ENCODE measurements around the gene INTS3. TPM values are rescaled to one million over a fixed set of nuclear protein-coding genes. Genes with fewer than 3 reads are reported as not detected.
A peak's percentile ranks its signal among the peaks of the same experiment; 100 is the strongest.

Gene INTS3
- total RNA-seq, 1 experiment from 2014 or later = 44.7 TPM

GRCh38 chr1:153795330-153795837, 67.5 kb downstream of the INTS3 start:
- DNase-seq (ENCODE audit: low spot score) = no peak

- DNase-seq (ENCODE audit: low spot score) = no peak
Observed at GRCh38 chr1:153795934-153796785, 68.3 kb downstream of the INTS3 start.

- DNase-seq (ENCODE audit: low spot score) = peak; percentile 74
Observed at GRCh38 chr1:153796786-153797659, 69.2 kb downstream of the INTS3 start.

GRCh38 chr1:153798468-153798780, 70.6 kb downstream of the INTS3 start:
- no peak for DNase-seq (ENCODE audit: low spot score)

GRCh38 chr1:153799016-153799415, 71.2 kb downstream of the INTS3 start:
- DNase-seq (ENCODE audit: low spot score) = no peak

GRCh38 chr1:153799566-153800465, 72.0 kb downstream of the INTS3 start:
- DNase-seq (ENCODE audit: low spot score) = no peak

- DNase-seq (ENCODE audit: low spot score) = no peak
Observed at GRCh38 chr1:153800516-153800915, 72.7 kb downstream of the INTS3 start.

- no peak for DNase-seq (ENCODE audit: low spot score)
Observed at GRCh38 chr1:153801028-153801625, 73.3 kb downstream of the INTS3 start.

GRCh38 chr1:153801786-153802697, 74.2 kb downstream of the INTS3 start:
- DNase-seq (ENCODE audit: low spot score) = no peak

GRCh38 chr1:153803470-153804056, 75.7 kb downstream of the INTS3 start:
- no peak for DNase-seq (ENCODE audit: low spot score)

GRCh38 chr1:153804112-153804511, 76.3 kb downstream of the INTS3 start:
- no peak for DNase-seq (ENCODE audit: low spot score)

GRCh38 chr1:153805042-153805745, 77.3 kb downstream of the INTS3 start:
- peak; percentile 92 for DNase-seq (ENCODE audit: low spot score)

GRCh38 chr1:153805886-153806719, 78.3 kb downstream of the INTS3 start:
- no peak for DNase-seq (ENCODE audit: low spot score)

- DNase-seq (ENCODE audit: low spot score) = no peak
Observed at GRCh38 chr1:153816283-153816889, 88.5 kb downstream of the INTS3 start.

- DNase-seq (ENCODE audit: low spot score) = no peak
Observed at GRCh38 chr1:153818876-153819275, 91.0 kb downstream of the INTS3 start.

All from A172 (cell line).